Measurements from ENCODE around the gene L1TD1. TPM values are rescaled to one million over a fixed set of nuclear protein-coding genes. Genes with fewer than 3 reads are reported as not detected.
"Not testable (repeated sequence)": the region's sequence is repeated elsewhere in the genome, so short reads cannot be mapped to it uniquely, and the experiment has no call there.

L1TD1 gene
- total RNA-seq, 1 donor from 2014 or later, result 0.59 TPM

DNA sequence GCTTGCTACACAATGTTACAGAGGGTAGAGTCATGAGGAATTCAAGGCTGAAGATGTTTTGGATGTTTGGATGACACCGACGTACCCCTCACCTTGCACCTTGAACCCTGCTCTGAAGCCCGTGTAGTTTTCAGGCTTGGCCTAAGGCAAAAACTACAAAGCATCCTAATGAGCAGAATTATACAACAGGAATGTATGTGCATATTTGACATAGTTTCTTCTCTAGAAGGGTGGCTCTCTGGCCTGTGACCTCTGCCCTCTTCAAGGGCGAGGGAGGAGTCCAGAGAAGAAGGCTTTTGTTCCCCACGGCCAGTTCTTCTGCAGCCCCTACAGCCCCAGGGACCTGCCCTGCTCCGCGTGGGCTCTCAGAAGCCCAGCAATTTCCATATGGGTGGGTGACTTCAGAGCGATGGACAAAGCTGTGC, 43.3 kb downstream of the L1TD1 start:
- no peak overlapping the region for H3K27ac ChIP-seq
- intact Hi-C loops (cut with DNase I), result no loop called here
- no peak for ATAC-seq

GRCh38 chr1:62238507-62238906, 43.9 kb downstream of the L1TD1 start:
- no peaks in the 10 kb centered on the region for H3K9me3 ChIP-seq
- intact Hi-C loops (cut with DNase I), result no loop called here
- H3K27me3 ChIP-seq (ENCODE audit: low read depth), result no peaks in the 10 kb centered on the region
- ATAC-seq, result no peak
- no peak overlapping the region for H3K27ac ChIP-seq
- H3K4me3 ChIP-seq, result no peak overlapping the region
- peaks cover 6% of the 10 kb centered on the region for H3K4me1 ChIP-seq
- no peak for DNase-seq
- TF ChIP-seq, protein P1, sequence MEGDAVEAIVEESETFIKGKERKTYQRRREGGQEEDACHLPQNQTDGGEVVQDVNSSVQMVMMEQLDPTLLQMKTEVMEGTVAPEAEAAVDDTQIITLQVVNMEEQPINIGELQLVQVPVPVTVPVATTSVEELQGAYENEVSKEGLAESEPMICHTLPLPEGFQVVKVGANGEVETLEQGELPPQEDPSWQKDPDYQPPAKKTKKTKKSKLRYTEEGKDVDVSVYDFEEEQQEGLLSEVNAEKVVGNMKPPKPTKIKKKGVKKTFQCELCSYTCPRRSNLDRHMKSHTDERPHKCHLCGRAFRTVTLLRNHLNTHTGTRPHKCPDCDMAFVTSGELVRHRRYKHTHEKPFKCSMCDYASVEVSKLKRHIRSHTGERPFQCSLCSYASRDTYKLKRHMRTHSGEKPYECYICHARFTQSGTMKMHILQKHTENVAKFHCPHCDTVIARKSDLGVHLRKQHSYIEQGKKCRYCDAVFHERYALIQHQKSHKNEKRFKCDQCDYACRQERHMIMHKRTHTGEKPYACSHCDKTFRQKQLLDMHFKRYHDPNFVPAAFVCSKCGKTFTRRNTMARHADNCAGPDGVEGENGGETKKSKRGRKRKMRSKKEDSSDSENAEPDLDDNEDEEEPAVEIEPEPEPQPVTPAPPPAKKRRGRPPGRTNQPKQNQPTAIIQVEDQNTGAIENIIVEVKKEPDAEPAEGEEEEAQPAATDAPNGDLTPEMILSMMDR (IDR thresholded peaks at IDR 0.05), result no peak
- no peaks in the 10 kb centered on the region for H3K36me3 ChIP-seq

More for the DNA sequence above, 43.3 kb downstream of the L1TD1 start:
- no peak for DNase-seq
- Histone ChIP-seq H3K9me3 (no peaks in the 10 kb centered on the region), H3K4me1 (peaks cover 6% of the 10 kb centered on the region), H3K27me3 (ENCODE audit: low read depth) (no peaks in the 10 kb centered on the region), H3K4me3 (no peak overlapping the region), H3K36me3 (no peaks in the 10 kb centered on the region)
- TF ChIP-seq, protein P1 (IDR thresholded peaks at IDR 0.05), result no peak

DNA sequence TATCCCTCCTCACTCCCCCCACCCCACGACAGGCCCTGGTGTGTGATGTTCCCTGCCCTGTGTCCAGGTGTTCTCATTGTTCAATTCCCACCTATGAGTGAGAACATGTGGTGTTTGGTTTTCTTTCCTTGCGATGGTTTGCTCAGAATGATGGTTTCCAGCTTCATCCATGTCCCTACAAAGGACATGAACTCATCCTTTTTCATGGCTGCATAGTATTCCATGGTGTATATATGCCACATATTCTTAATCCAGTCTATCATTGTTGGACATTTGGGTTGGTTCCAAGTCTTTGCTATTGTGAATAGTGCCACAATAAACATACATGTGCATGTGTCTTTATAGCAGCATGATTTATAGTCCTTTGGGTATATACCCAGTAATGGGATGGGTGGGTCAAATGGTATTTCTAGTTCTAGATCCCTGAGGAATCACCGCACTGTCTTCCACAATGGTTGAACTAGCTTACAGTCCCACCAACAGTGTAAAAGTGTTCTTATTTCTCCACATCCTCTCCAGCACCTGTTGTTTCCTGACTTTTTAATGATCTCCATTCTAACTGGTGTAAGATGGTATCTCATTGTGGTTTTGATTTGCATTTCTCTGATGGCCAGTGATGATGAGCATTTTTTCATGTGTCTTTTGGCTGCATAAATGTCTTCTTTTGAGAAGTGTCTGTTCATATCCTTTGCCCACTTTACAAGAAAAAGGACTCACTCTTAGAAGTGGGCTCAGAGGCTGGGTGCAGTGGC, 45.2 kb downstream of the L1TD1 start:
- H3K9me3 ChIP-seq; DNase-seq; H3K4me1 ChIP-seq; H3K27me3 ChIP-seq (ENCODE audit: low read depth); H3K27ac ChIP-seq; intact Hi-C loops (cut with DNase I); H3K36me3 ChIP-seq; ATAC-seq; H3K4me3 ChIP-seq: not testable (repeated sequence)

DNA sequence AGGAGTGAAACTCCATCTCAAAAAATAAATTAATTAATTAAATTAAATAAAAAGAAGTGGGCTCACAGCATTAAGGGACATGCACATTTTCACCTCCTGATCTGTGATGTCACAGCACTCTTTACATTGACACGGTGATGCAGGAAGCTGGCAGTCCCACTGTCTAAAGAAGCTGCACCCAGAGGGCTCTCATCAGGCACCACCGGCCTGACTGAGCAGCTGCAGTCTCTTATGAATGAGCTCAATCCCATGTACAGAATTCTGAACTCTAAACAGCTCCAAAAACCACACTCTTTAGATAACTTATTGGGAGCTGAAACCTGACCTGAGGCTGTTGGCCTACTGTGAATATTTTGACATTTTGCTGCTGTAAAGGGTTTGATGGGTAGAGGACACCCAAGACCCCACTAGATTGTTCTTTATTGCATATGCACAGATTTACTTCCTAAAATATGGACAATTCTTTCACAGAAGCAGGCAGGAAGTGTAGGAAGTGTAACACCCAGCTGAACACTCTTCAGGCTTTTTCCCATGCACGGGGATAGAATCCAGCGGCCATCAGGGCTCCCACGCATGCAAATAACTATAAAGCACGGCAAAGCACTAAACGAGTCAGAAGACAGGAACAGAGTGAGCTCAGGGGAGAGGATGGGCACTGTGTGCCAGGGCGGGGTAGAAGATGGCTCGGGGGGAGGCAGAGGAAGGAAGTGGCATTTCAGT, 46.2 kb downstream of the L1TD1 start:
- Histone ChIP-seq H3K27me3 (ENCODE audit: low read depth) (no peaks in the 10 kb centered on the region), H3K36me3 (no peaks in the 10 kb centered on the region), H3K9me3 (no peaks in the 10 kb centered on the region), H3K4me3 (no peak overlapping the region), H3K4me1 (peaks cover 6% of the 10 kb centered on the region), H3K27ac (no peak overlapping the region)
- no peak for ATAC-seq
- no peak for DNase-seq
- TF ChIP-seq, protein P1 (IDR thresholded peaks at IDR 0.05), result no peak
- intact Hi-C loops (cut with DNase I), result no loop called here

DNA sequence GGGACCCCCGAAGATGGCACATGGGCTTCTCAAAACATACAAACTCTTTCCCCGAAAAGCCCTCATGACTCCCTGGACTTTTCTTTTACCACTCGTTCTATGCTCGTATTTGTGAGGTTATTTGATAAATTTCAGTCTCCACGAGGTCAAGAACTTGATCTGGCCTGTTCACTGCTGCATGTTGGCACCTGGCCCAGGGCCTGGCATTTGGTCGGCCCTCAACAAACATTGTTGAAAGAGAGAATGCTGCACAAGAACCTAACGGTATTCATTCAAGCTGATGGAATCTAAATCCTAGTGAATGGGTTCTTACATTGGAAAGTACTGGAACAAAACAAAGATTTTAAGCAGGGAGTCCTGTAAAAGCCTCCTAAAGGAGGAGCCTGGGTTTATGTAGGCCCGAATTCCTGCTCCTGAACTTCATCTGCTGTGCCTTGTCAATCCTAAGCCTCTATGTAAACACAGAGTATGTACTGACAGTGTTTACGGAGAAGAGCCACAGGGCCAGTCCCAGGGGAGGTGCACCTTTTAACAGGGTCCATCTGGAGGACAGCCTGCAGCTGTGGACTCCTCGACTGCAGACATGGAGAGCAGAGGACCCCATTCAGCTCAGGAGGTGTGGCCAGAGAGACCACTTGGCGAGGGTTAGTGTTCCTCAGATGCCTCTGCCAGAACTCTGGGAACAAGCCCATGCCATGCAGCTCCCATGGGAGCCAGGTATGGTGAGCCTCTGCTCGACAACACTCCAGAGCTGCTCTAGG, 46.9 kb downstream of the L1TD1 start:
- peaks cover 6% of the 10 kb centered on the region for H3K4me1 ChIP-seq
- ATAC-seq (peak in 1 of 2 donors; percentile 65), DNase-seq (peak; percentile 63)
- intact Hi-C loops (cut with DNase I), result no loop called here
- no peaks in the 10 kb centered on the region for H3K36me3 ChIP-seq
- H3K4me3 ChIP-seq, result no peak overlapping the region
- H3K27ac ChIP-seq, result no peak overlapping the region
- H3K27me3 ChIP-seq (ENCODE audit: low read depth), result no peaks in the 10 kb centered on the region
- TF ChIP-seq, protein P1 (IDR thresholded peaks at IDR 0.05), result no peak
- H3K9me3 ChIP-seq, result no peaks in the 10 kb centered on the region

- H3K4me3 ChIP-seq; intact Hi-C loops (cut with DNase I); H3K4me1 ChIP-seq; ATAC-seq; H3K27me3 ChIP-seq (ENCODE audit: low read depth); DNase-seq; H3K27ac ChIP-seq; H3K36me3 ChIP-seq; H3K9me3 ChIP-seq: not testable (repeated sequence)
Observed at GRCh38 chr1:62244380-62244779, 49.7 kb downstream of the L1TD1 start.
